HG03575 (cell line): ENCODE results near the gene HERC5.
"Not testable (repeated sequence)": the region's sequence is repeated elsewhere in the genome, so short reads cannot be mapped to it uniquely, and the experiment has no call there.

Experiments used
- ATAC-seq: cut with Tn5 transposase; IDR thresholded peaks from one replicate; pipeline ENCODE4 v1.9.1; 2021; ENCODE audit not compliant: unreplicated experiment, insufficient number of reproducible peaks, low FRiP score; ENCODE audit errors: extremely low read depth

Gene HERC5

GRCh38 chr4:88456670-88457306 lies at the start of gene HERC5:
Gene HERC5 (plus strand): TSS chr4:88457119. CDS start chr4:88457270, 151 bp downstream.
- peak; percentile 57 for ATAC-seq

GRCh38 chr4:88409206-88409605 lies 47.7 kb upstream of the HERC5 start:
- no peak for ATAC-seq

GRCh38 chr4:88409789-88410188 lies 47.1 kb upstream of the HERC5 start:
- no peak for ATAC-seq

- ATAC-seq: no peak
Measured at GRCh38 chr4:88411491-88412096, 45.3 kb upstream of the HERC5 start.

- ATAC-seq: no peak
Measured at GRCh38 chr4:88413801-88414200, 43.1 kb upstream of the HERC5 start.

GRCh38 chr4:88414755-88415154 lies 42.2 kb upstream of the HERC5 start:
- no peak for ATAC-seq

- no peak for ATAC-seq
Measured at GRCh38 chr4:88415982-88416381, 40.9 kb upstream of the HERC5 start.

GRCh38 chr4:88418411-88418810 lies 38.5 kb upstream of the HERC5 start:
- no peak for ATAC-seq

GRCh38 chr4:88419874-88420273 lies 37.0 kb upstream of the HERC5 start:
- peak; percentile 84 for ATAC-seq

- no peak for ATAC-seq
Measured at GRCh38 chr4:88420844-88421243, 36.1 kb upstream of the HERC5 start.

GRCh38 chr4:88422403-88422802 lies 34.5 kb upstream of the HERC5 start:
- no peak for ATAC-seq

- no peak for ATAC-seq
Measured at GRCh38 chr4:88429401-88429800, 27.5 kb upstream of the HERC5 start.

GRCh38 chr4:88435987-88436693 lies 20.8 kb upstream of the HERC5 start:
- no peak for ATAC-seq

- not testable (repeated sequence) for ATAC-seq
Measured at GRCh38 chr4:88437873-88438272, 19.0 kb upstream of the HERC5 start.

GRCh38 chr4:88439161-88439760 lies 17.7 kb upstream of the HERC5 start:
- no peak for ATAC-seq

GRCh38 chr4:88440146-88440545 lies 16.8 kb upstream of the HERC5 start:
- no peak for ATAC-seq

- no peak for ATAC-seq
Measured at GRCh38 chr4:88441696-88442095, 15.2 kb upstream of the HERC5 start.

- no peak for ATAC-seq
Measured at GRCh38 chr4:88442689-88443191, 14.2 kb upstream of the HERC5 start.

- ATAC-seq: no peak
Measured at GRCh38 chr4:88443486-88443885, 13.4 kb upstream of the HERC5 start.

- no peak for ATAC-seq
Measured at GRCh38 chr4:88445252-88445651, 11.7 kb upstream of the HERC5 start.
